Measurements from ENCODE around the gene GJB1. TPM values are rescaled to one million over a fixed set of nuclear protein-coding genes. Genes with fewer than 3 reads are reported as not detected.
"Not testable (repeated sequence)": the region's sequence is repeated elsewhere in the genome, so short reads cannot be mapped to it uniquely, and the experiment has no call there.

Gene GJB1
- total and polyA plus RNA-seq, 7 donors, result 0.05 TPM; not detected in 5

GRCh38 chrX:71254092-71254963 is 31.3 kb downstream of the GJB1 start, which contains the start of gene ZMYM3:
ZMYM3 (minus strand) TSS chrX:71254140; CDS start chrX:71253255, 885 bp downstream.
- peak; percentile 88 to 93 for DNase-seq
- intact Hi-C loops (cut with DNase I), result no loop called here
- no peak for TF ChIP-seq CTCF (IDR thresholded peaks at IDR 0.05)
- Histone ChIP-seq H3K9me3 (no peaks in the 10 kb centered on the region), H3K27me3 (ENCODE audit: insufficient read depth in 3 of 3, low read length in 2 of 3) (no peaks in the 10 kb centered on the region), H3K27ac (peak within 1 kb of the TSS; percentile 81), H3K36me3 (ENCODE audit: insufficient read depth in 1 of 2, low read depth in 1 of 2) (peaks cover 0 to 17% of the 10 kb centered on the region in 2 donors), H3K4me1 (no peaks in the 10 kb centered on the region), H3K4me3 (peak within 1 kb of the TSS; percentile 73)
- 1 to 17% (median 1%) methylated on average over 31 to 54 of the region's 54 CpGs for WGBS, 3 donors
- peak; percentile 94 to 96 (median 94) for ATAC-seq

GRCh38 chrX:71256051-71256450 is 33.0 kb downstream of the GJB1 start:
- H3K36me3 ChIP-seq (ENCODE audit: insufficient read depth in 1 of 2, low read depth in 1 of 2), result no peaks in the 10 kb centered on the region
- TF ChIP-seq CTCF (IDR thresholded peaks at IDR 0.05), result no peak
- no peaks in the 10 kb centered on the region for H3K4me1 ChIP-seq
- 59 to 79% (median 63%) methylated on average over 6 of the region's 6 CpGs for WGBS, 3 donors
- intact Hi-C loops (cut with DNase I), result no loop called here
- no peaks in the 10 kb centered on the region for H3K27me3 ChIP-seq (ENCODE audit: insufficient read depth in 3 of 3, low read length in 2 of 3)
- H3K9me3 ChIP-seq, result no peaks in the 10 kb centered on the region
- DNase-seq (no peak), ATAC-seq (no peak)
- no peak overlapping the region for H3K4me3 ChIP-seq
- no peak overlapping the region for H3K27ac ChIP-seq

GRCh38 chrX:71256856-71257255 is 33.8 kb downstream of the GJB1 start:
- DNase-seq (no peak), ATAC-seq (no peak)
- Histone ChIP-seq H3K4me3 (no peak overlapping the region), H3K27ac (no peak overlapping the region), H3K4me1 (no peaks in the 10 kb centered on the region), H3K36me3 (ENCODE audit: insufficient read depth in 1 of 2, low read depth in 1 of 2) (no peaks in the 10 kb centered on the region), H3K9me3 (no peaks in the 10 kb centered on the region), H3K27me3 (ENCODE audit: insufficient read depth in 3 of 3, low read length in 2 of 3) (no peaks in the 10 kb centered on the region)
- intact Hi-C loops (cut with DNase I), result no loop called here
- TF ChIP-seq CTCF (IDR thresholded peaks at IDR 0.05), result no peak
- WGBS, 3 donors, result 88 to 93% (median 90%) methylated on average over 4 of the region's 4 CpGs

GRCh38 chrX:71268624-71269023 is 45.6 kb downstream of the GJB1 start:
- H3K9me3 ChIP-seq; H3K27ac ChIP-seq; DNase-seq; H3K4me1 ChIP-seq; H3K27me3 ChIP-seq (ENCODE audit: insufficient read depth in 3 of 3, low read length in 2 of 3); ATAC-seq; H3K36me3 ChIP-seq (ENCODE audit: insufficient read depth in 1 of 2, low read depth in 1 of 2); intact Hi-C loops (cut with DNase I); H3K4me3 ChIP-seq: not testable (repeated sequence)

- H3K27me3 ChIP-seq (ENCODE audit: insufficient read depth in 3 of 3, low read length in 2 of 3), result no peaks in the 10 kb centered on the region
- no peaks in the 10 kb centered on the region for H3K36me3 ChIP-seq (ENCODE audit: insufficient read depth in 1 of 2, low read depth in 1 of 2)
- no peak overlapping the region for H3K4me3 ChIP-seq
- H3K27ac ChIP-seq, result no peak overlapping the region
- TF ChIP-seq CTCF (IDR thresholded peaks at IDR 0.05), result no peak
- no peaks in the 10 kb centered on the region for H3K9me3 ChIP-seq
- WGBS, 3 donors, result 78 to 88% (median 82%) methylated on average over 7 to 19 of the region's 19 CpGs
- intact Hi-C loops (cut with DNase I), result no loop called here
- no peaks in the 10 kb centered on the region for H3K4me1 ChIP-seq
- no peak for ATAC-seq
- no peak for DNase-seq
These were observed 46.9 kb downstream of the GJB1 start for GRCh38 chrX:71269801-71270395.

GRCh38 chrX:71272313-71272712 is 49.3 kb downstream of the GJB1 start:
- H3K27ac ChIP-seq; ATAC-seq; H3K36me3 ChIP-seq (ENCODE audit: insufficient read depth in 1 of 2, low read depth in 1 of 2); DNase-seq; H3K4me3 ChIP-seq; intact Hi-C loops (cut with DNase I); H3K4me1 ChIP-seq; H3K9me3 ChIP-seq; H3K27me3 ChIP-seq (ENCODE audit: insufficient read depth in 3 of 3, low read length in 2 of 3): not testable (repeated sequence)
- WGBS, 3 donors, result 79 to 92% (median 86%) methylated on average over 2 of the region's 2 CpGs

Measured in psoas muscle (tissue), 8 donors.